ENCODE data around the gene FLT4. TPM values are rescaled to one million over a fixed set of nuclear protein-coding genes. Genes with fewer than 3 reads are reported as not detected.
"Not testable (repeated sequence)": the region's sequence is repeated elsewhere in the genome, so short reads cannot be mapped to it uniquely, and the experiment has no call there.

Gene FLT4
- total RNA-seq, 2 experiments from 2014 or later, result not detected

- POLR2A ChIA-PET, result no interaction called here
- no peak for DNase-seq (ENCODE audit: low spot score)
These were observed 25.7 kb upstream of the FLT4 start for GRCh38 chr5:180675036-180675635.

GRCh38 chr5:180674090-180674475 is 24.7 kb upstream of the FLT4 start:
- H3K9me2 ChIP-seq (ENCODE audit: insufficient read depth, low read length); H3K4me2 ChIP-seq (ENCODE audit: low read length); H3K36me3 ChIP-seq (ENCODE audit: insufficient read depth, low read length); H3K4me1 ChIP-seq (ENCODE audit: insufficient read depth, low read length, poor library complexity, severe bottlenecking); H3K9me3 ChIP-seq (ENCODE audit: low read length); BruUV-seq (replicated peaks); POLR2A ChIA-PET; H4K20me1 ChIP-seq (ENCODE audit: insufficient read depth, low read length); DNase-seq (ENCODE audit: low spot score); intact Hi-C loops (cut with micrococcal nuclease; ENCODE audit: unreplicated experiment); CTCF ChIA-PET (ENCODE audit: unreplicated experiment); H2AFZ ChIP-seq (ENCODE audit: low read length); H3K4me3 ChIP-seq (ENCODE audit: low read depth, low read length, poor library complexity, severe bottlenecking); H3K79me2 ChIP-seq (ENCODE audit: insufficient read depth, low read depth, low read length); H3K27ac ChIP-seq (ENCODE audit: low read depth, low read length, poor library complexity, severe bottlenecking): not testable (repeated sequence)

More at GRCh38 chr5:180675036-180675635, 25.7 kb upstream of the FLT4 start:
- Histone ChIP-seq H3K36me3 (ENCODE audit: insufficient read depth, low read length) (no peaks in the 10 kb centered on the region), H3K27ac (ENCODE audit: low read depth, low read length, poor library complexity, severe bottlenecking) (no peak overlapping the region), H3K9me3 (ENCODE audit: low read length) (no peaks in the 10 kb centered on the region), H3K79me2 (ENCODE audit: insufficient read depth, low read depth, low read length) (no peaks in the 10 kb centered on the region), H3K4me2 (ENCODE audit: low read length) (no peak overlapping the region), H2AFZ (ENCODE audit: low read length) (no peak overlapping the region), H4K20me1 (ENCODE audit: insufficient read depth, low read length) (no peaks in the 10 kb centered on the region), H3K4me1 (ENCODE audit: insufficient read depth, low read length, poor library complexity, severe bottlenecking) (no peaks in the 10 kb centered on the region), H3K4me3 (ENCODE audit: low read depth, low read length, poor library complexity, severe bottlenecking) (no peak overlapping the region), H3K9me2 (ENCODE audit: insufficient read depth, low read length) (no peaks in the 10 kb centered on the region)
- BruUV-seq (replicated peaks), result no TSS peak
- intact Hi-C loops (cut with micrococcal nuclease; ENCODE audit: unreplicated experiment), result no loop called here
- TF ChIP-seq, protein P1, sequence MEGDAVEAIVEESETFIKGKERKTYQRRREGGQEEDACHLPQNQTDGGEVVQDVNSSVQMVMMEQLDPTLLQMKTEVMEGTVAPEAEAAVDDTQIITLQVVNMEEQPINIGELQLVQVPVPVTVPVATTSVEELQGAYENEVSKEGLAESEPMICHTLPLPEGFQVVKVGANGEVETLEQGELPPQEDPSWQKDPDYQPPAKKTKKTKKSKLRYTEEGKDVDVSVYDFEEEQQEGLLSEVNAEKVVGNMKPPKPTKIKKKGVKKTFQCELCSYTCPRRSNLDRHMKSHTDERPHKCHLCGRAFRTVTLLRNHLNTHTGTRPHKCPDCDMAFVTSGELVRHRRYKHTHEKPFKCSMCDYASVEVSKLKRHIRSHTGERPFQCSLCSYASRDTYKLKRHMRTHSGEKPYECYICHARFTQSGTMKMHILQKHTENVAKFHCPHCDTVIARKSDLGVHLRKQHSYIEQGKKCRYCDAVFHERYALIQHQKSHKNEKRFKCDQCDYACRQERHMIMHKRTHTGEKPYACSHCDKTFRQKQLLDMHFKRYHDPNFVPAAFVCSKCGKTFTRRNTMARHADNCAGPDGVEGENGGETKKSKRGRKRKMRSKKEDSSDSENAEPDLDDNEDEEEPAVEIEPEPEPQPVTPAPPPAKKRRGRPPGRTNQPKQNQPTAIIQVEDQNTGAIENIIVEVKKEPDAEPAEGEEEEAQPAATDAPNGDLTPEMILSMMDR (conservative IDR thresholded peaks at IDR 0.05; ENCODE audit: low read length), result no peak
- no peak for TF ChIP-seq EZH2phosphoT487 (IDR thresholded peaks at IDR 0.05; ENCODE audit: borderline replicate concordance, low read depth, low read length)
- CTCF ChIA-PET (ENCODE audit: unreplicated experiment), result interaction anchor here (1.2 kb wide), 1 partner anchor 198 kb away, joined by 3 read pairs; no protein-coding TSS in a partner anchor

DNA sequence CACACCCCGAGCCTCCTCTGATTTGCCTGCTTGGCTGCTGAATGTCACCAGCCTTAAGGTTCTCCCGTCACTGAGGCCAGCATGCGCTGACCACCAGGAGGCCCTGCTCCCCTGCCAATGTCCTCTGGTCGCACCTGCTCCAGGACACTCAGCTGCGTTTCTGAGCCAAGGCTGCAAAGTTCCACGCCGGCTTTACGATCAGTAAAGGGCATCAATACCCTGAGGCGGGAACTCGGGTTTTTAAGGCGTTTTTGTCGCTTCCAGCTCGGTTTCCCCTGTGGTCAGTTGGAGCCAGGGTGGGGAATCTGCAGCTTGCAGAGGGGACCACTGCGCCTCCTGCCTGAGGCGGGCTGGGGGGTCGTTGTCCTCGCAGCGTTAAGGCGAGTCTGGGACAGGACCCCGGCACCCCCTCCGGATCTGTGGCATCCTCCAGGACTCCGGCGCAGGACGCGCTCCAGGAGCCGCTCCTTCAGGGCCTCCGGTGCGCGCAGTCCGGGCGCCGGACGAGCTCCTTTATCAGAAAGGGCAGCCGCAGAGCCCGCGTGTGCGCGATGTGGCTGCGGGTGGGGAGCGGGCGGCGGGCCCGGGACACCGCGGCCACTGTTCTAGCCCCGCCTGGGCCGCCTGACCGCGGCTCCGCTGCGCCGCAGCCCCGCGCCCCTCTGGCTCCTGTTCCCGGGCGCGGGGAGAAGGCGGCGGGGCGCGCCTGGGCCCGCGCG is 24.1 kb upstream of the FLT4 start:
- CTCF ChIA-PET (ENCODE audit: unreplicated experiment), result no interaction called here
- TF ChIP-seq, protein P1 (conservative IDR thresholded peaks at IDR 0.05; ENCODE audit: low read length), result no peak
- no peak for TF ChIP-seq EZH2phosphoT487 (IDR thresholded peaks at IDR 0.05; ENCODE audit: borderline replicate concordance, low read depth, low read length)

DNA sequence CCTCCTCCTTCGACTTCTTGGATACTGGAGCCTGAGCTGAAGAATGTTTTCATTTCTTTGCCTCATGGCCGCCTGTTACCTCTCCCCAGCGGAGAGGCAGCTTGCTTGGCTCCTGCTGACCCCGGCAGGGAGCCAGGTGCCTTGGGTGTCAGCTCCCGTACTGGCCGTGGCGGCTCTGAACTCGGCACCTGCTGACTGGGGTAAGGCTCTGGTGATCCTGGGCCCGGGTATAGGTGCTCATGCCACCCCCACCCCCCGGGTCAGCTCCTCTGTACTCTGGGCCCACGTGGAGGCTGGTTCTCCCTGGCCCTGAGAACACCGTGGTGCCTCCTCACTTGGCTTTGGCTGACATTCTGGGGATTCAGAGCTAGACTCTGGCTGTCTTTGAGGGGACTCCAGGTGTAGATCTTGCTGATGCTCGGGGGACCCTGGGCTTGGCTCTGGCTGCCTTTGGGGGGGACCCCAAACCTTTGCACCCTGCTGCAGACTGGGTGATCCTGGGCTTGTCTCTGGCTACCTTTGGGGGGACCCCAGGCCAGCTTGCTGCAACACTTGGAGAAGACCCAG is 22.6 kb upstream of the FLT4 start:
- BruUV-seq (replicated peaks); H3K4me3 ChIP-seq (ENCODE audit: low read depth, low read length, poor library complexity, severe bottlenecking); H3K4me2 ChIP-seq (ENCODE audit: low read length); H4K20me1 ChIP-seq (ENCODE audit: insufficient read depth, low read length); POLR2A ChIA-PET; H3K4me1 ChIP-seq (ENCODE audit: insufficient read depth, low read length, poor library complexity, severe bottlenecking); H3K9me2 ChIP-seq (ENCODE audit: insufficient read depth, low read length); H3K27ac ChIP-seq (ENCODE audit: low read depth, low read length, poor library complexity, severe bottlenecking); CTCF ChIA-PET (ENCODE audit: unreplicated experiment); H3K9me3 ChIP-seq (ENCODE audit: low read length); DNase-seq (ENCODE audit: low spot score); H3K79me2 ChIP-seq (ENCODE audit: insufficient read depth, low read depth, low read length); H2AFZ ChIP-seq (ENCODE audit: low read length); intact Hi-C loops (cut with micrococcal nuclease; ENCODE audit: unreplicated experiment); H3K36me3 ChIP-seq (ENCODE audit: insufficient read depth, low read length): not testable (repeated sequence)

More for the DNA sequence above, 24.1 kb upstream of the FLT4 start:
- no TSS peak for BruUV-seq (replicated peaks)
- H3K36me3 ChIP-seq (ENCODE audit: insufficient read depth, low read length), result no peaks in the 10 kb centered on the region
- no peaks in the 10 kb centered on the region for H3K4me1 ChIP-seq (ENCODE audit: insufficient read depth, low read length, poor library complexity, severe bottlenecking)
- POLR2A ChIA-PET, result no interaction called here
- no peaks in the 10 kb centered on the region for H4K20me1 ChIP-seq (ENCODE audit: insufficient read depth, low read length)
- DNase-seq (ENCODE audit: low spot score), result no peak
- H3K9me2 ChIP-seq (ENCODE audit: insufficient read depth, low read length), result no peaks in the 10 kb centered on the region
- no peak overlapping the region for H3K4me2 ChIP-seq (ENCODE audit: low read length)
- no peak overlapping the region for H3K27ac ChIP-seq (ENCODE audit: low read depth, low read length, poor library complexity, severe bottlenecking)
- H3K79me2 ChIP-seq (ENCODE audit: insufficient read depth, low read depth, low read length), result no peaks in the 10 kb centered on the region
- no peaks in the 10 kb centered on the region for H3K9me3 ChIP-seq (ENCODE audit: low read length)
- H2AFZ ChIP-seq (ENCODE audit: low read length), result no peak overlapping the region
- H3K4me3 ChIP-seq (ENCODE audit: low read depth, low read length, poor library complexity, severe bottlenecking), result no peak overlapping the region
- intact Hi-C loops (cut with micrococcal nuclease; ENCODE audit: unreplicated experiment), result no loop called here
